ENCODE results near the gene PLVAP. TPM values are rescaled to one million over a fixed set of nuclear protein-coding genes. Genes with fewer than 3 reads are reported as not detected.

The PLVAP gene
- total and polyA plus RNA-seq, 9 of the 15 experiments (the other 6 are each of a cell fraction or from before 2014, with no cell fraction given): 0.09 to 0.84 (median 0.51) TPM; not detected in 4

GRCh38 chr19:17312189-17313113 is 64.7 kb downstream of the PLVAP start (continued):
- TF ChIP-seq RBFOX2 (IDR thresholded peaks at IDR 0.05; ENCODE audit: low read depth, low read length) (peak; percentile 41; the same call in 1 of the 2 replicates), HDAC8 (tag; IDR thresholded peaks at IDR 0.05) (no peak), SMARCA4 (IDR thresholded peaks at IDR 0.05) (no peak), ZNF740 (CRISPR knock-in tag; IDR thresholded peaks at IDR 0.05) (no peak), ZNF740 (tag; IDR thresholded peaks at IDR 0.05) (no peak), ZNF280B (CRISPR knock-in tag; IDR thresholded peaks at IDR 0.05) (no peak), ZNF431 (CRISPR knock-in tag; IDR thresholded peaks at IDR 0.05) (no peak)
- TF ChIP-seq, protein P1, sequence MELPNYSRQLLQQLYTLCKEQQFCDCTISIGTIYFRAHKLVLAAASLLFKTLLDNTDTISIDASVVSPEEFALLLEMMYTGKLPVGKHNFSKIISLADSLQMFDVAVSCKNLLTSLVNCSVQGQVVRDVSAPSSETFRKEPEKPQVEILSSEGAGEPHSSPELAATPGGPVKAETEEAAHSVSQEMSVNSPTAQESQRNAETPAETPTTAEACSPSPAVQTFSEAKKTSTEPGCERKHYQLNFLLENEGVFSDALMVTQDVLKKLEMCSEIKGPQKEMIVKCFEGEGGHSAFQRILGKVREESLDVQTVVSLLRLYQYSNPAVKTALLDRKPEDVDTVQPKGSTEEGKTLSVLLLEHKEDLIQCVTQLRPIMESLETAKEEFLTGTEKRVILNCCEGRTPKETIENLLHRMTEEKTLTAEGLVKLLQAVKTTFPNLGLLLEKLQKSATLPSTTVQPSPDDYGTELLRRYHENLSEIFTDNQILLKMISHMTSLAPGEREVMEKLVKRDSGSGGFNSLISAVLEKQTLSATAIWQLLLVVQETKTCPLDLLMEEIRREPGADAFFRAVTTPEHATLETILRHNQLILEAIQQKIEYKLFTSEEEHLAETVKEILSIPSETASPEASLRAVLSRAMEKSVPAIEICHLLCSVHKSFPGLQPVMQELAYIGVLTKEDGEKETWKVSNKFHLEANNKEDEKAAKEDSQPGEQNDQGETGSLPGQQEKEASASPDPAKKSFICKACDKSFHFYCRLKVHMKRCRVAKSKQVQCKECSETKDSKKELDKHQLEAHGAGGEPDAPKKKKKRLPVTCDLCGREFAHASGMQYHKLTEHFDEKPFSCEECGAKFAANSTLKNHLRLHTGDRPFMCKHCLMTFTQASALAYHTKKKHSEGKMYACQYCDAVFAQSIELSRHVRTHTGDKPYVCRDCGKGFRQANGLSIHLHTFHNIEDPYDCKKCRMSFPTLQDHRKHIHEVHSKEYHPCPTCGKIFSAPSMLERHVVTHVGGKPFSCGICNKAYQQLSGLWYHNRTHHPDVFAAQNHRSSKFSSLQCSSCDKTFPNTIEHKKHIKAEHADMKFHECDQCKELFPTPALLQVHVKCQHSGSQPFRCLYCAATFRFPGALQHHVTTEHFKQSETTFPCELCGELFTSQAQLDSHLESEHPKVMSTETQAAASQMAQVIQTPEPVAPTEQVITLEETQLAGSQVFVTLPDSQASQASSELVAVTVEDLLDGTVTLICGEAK (IDR thresholded peaks at IDR 0.05): no peak
- TF ChIP-seq, protein P1 (CRISPR knock-in tag; IDR thresholded peaks at IDR 0.05): no peak

All from K562 (cell line).